GM04503 (cell line): ENCODE results near the gene CELSR3.

Source experiments
- DNase-seq: peaks from one replicate; pipeline ENCODE4 v3.0.0-alpha.2; 2012; ENCODE audit warnings: low read depth

CELSR3 gene

GRCh38 chr3:48662753-48663488 is at the start of gene CELSR3:
Gene CELSR3 (minus strand): TSS chr3:48662886. CDS start chr3:48662634, 252 bp downstream.
- DNase-seq: no peak

- no peak for DNase-seq
Measured at GRCh38 chr3:48711727-48712126, 49.0 kb upstream of the CELSR3 start.

GRCh38 chr3:48709051-48709461 is 46.4 kb upstream of the CELSR3 start:
- DNase-seq: no peak

- DNase-seq: peak; percentile 35
Measured at GRCh38 chr3:48708481-48708889, 45.8 kb upstream of the CELSR3 start.

- no peak for DNase-seq
Measured at GRCh38 chr3:48707157-48707556, 44.5 kb upstream of the CELSR3 start.

- DNase-seq: no peak
Measured at GRCh38 chr3:48702320-48702920, 39.7 kb upstream of the CELSR3 start.

GRCh38 chr3:48700731-48701405 is 38.2 kb upstream of the CELSR3 start:
- no peak for DNase-seq

- no peak for DNase-seq
Measured at GRCh38 chr3:48698891-48699290, 36.2 kb upstream of the CELSR3 start.

- no peak for DNase-seq
Measured at GRCh38 chr3:48697952-48698351, 35.3 kb upstream of the CELSR3 start.

- DNase-seq: no peak
Measured at GRCh38 chr3:48696601-48697000, 33.9 kb upstream of the CELSR3 start.

GRCh38 chr3:48696156-48696555 is 33.5 kb upstream of the CELSR3 start:
- DNase-seq: no peak

GRCh38 chr3:48695393-48695753 is 32.7 kb upstream of the CELSR3 start:
- no peak for DNase-seq

- DNase-seq: peak; percentile 67
Measured at GRCh38 chr3:48694610-48695392, 32.1 kb upstream of the CELSR3 start.

GRCh38 chr3:48693826-48694225 is 31.1 kb upstream of the CELSR3 start:
- DNase-seq: no peak

- no peak for DNase-seq
Measured at GRCh38 chr3:48692551-48692950, 29.9 kb upstream of the CELSR3 start.

- DNase-seq: no peak
Measured at GRCh38 chr3:48690846-48691458, 28.3 kb upstream of the CELSR3 start.

- no peak for DNase-seq
Measured at GRCh38 chr3:48689384-48689783, 26.7 kb upstream of the CELSR3 start.

- DNase-seq: no peak
Measured at GRCh38 chr3:48688737-48689075, 26.0 kb upstream of the CELSR3 start.

GRCh38 chr3:48688032-48688736 is 25.5 kb upstream of the CELSR3 start:
- no peak for DNase-seq

- DNase-seq: no peak
Measured at GRCh38 chr3:48687220-48687678, 24.6 kb upstream of the CELSR3 start.

GRCh38 chr3:48686538-48687219 is 24.0 kb upstream of the CELSR3 start:
- no peak for DNase-seq
